Left lobe of liver (tissue), 2 donors: ENCODE measurements around the gene NDC80. TPM values are rescaled to one million over a fixed set of nuclear protein-coding genes. Genes with fewer than 3 reads are reported as not detected.

Source experiments
- ATAC-seq: fragments of 200-7000 bp; cut with Tn5 transposase; one replicate; pipeline ENCODE4 v1.9.1; 2020; ENCODE audit warnings: mild to moderate bottlenecking, moderate library complexity
- DNase-seq: peaks from one replicate; pipeline ENCODE4 v3.0.0-alpha.2; 2020; ENCODE audit warnings: low spot score
- total RNA-seq: library from RNA; stranded (reverse); gene quantifications from one replicate; pipeline ENCODE4 v1.2.1, GENCODE V29; 2021
- donor health status: DM: no; HTN: no; CAD: no; lungs with moderate emphysema.
- donor health status: DM: no; HTN: yes; CAD: no.

Gene NDC80
- total RNA-seq, 1 donor from 2014 or later = 0.18 TPM

- ATAC-seq (no peak), DNase-seq (no peak)
Observed at GRCh38 chr18:2555895-2556294, 15.5 kb upstream of the NDC80 start.

GRCh38 chr18:2557536-2557935 is 13.8 kb upstream of the NDC80 start:
- DNase-seq (no peak), ATAC-seq (no peak)

- no peak for ATAC-seq
Observed at GRCh38 chr18:2559249-2559648, 12.1 kb upstream of the NDC80 start.

GRCh38 chr18:2564373-2564772 is 7.0 kb upstream of the NDC80 start:
- DNase-seq = no peak
- ATAC-seq = no peak

More at GRCh38 chr18:2559249-2559648, 12.1 kb upstream of the NDC80 start:
- no peak for DNase-seq

- ATAC-seq (no peak), DNase-seq (no peak)
Observed at GRCh38 chr18:2568129-2568528, 3.2 kb upstream of the NDC80 start.

GRCh38 chr18:2568605-2569004 is 2.8 kb upstream of the NDC80 start:
- DNase-seq (no peak), ATAC-seq (no peak)

GRCh38 chr18:2569338-2570207 is 1.8 kb upstream of the NDC80 start:
- no peak for DNase-seq
- no peak for ATAC-seq

- peak; percentile 76 for DNase-seq
- ATAC-seq = peak; percentile 90
Observed at GRCh38 chr18:2570772-2571199, 571 bp upstream of the NDC80 start.

- ATAC-seq (no peak), DNase-seq (no peak)
Observed at GRCh38 chr18:2572171-2572569, 813 bp downstream of the NDC80 start.

GRCh38 chr18:2572892-2573291 is 1.5 kb downstream of the NDC80 start:
- ATAC-seq (no peak), DNase-seq (no peak)

GRCh38 chr18:2573408-2573807 is 2.1 kb downstream of the NDC80 start:
- no peak for ATAC-seq
- DNase-seq = no peak

GRCh38 chr18:2587788-2588187 is 16.4 kb downstream of the NDC80 start:
- DNase-seq = no peak
- no peak for ATAC-seq

- no peak for DNase-seq
- ATAC-seq = no peak
Observed at GRCh38 chr18:2588666-2589344, 17.4 kb downstream of the NDC80 start.

GRCh38 chr18:2589345-2590068 is 18.1 kb downstream of the NDC80 start:
- DNase-seq (no peak), ATAC-seq (no peak)

GRCh38 chr18:2590303-2590702 is 18.9 kb downstream of the NDC80 start:
- no peak for ATAC-seq
- no peak for DNase-seq

GRCh38 chr18:2597639-2598038 is 26.3 kb downstream of the NDC80 start:
- no peak for DNase-seq

GRCh38 chr18:2602844-2603243 is 31.5 kb downstream of the NDC80 start:
- no peak for DNase-seq
- ATAC-seq = no peak

More at GRCh38 chr18:2597639-2598038, 26.3 kb downstream of the NDC80 start:
- no peak for ATAC-seq

- DNase-seq (no peak), ATAC-seq (no peak)
Observed at GRCh38 chr18:2606335-2606734, 35.0 kb downstream of the NDC80 start.

- DNase-seq = no peak
- ATAC-seq = no peak
Observed at GRCh38 chr18:2609604-2610003, 38.2 kb downstream of the NDC80 start.

GRCh38 chr18:2610549-2610948 is 39.2 kb downstream of the NDC80 start:
- no peak for ATAC-seq
- no peak for DNase-seq

GRCh38 chr18:2612996-2613395 is 41.6 kb downstream of the NDC80 start:
- ATAC-seq (peak; percentile 37), DNase-seq (no peak)
